ENCODE data around the gene ATP6V0D1. TPM values are rescaled to one million over a fixed set of nuclear protein-coding genes. Genes with fewer than 3 reads are reported as not detected.

The ATP6V0D1 gene
- total RNA-seq, 1 experiment from 2014 or later: 85.3 TPM

DNA sequence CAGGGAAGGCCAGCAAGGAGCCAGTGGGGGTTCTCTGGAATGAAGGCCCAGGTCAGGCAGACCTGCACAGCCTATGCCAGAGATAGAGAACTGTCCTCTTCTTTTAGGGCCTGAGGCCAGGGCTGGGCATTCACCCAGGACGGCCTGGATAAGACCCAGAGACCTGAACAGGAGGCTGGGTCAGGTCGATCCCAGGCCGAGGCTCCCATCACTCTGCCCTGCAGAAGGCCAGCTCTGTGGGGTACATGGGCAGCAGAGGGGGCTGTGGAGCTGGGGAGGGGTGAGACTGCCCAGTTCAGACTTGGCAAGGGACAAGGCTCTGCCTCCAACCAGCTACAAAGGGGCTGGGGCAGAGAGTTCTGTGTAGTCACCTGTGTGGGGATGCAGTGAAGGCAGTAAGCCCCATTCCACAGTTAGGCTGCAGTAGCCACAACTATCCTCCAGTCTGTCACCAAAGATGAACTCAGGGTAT, 35.5 kb downstream of the ATP6V0D1 start:
- CTCF ChIA-PET: interaction anchor here (0.8 to 1.5 kb wide), 7 partner anchors 11 to 49 kb away, joined by 3 to 5 read pairs (median 3); partner anchors contain the start of gene HSD11B2
- Mint-ChIP-seq H3K9me3 (ENCODE audit: low read depth, unreplicated experiment) (no peaks in the 10 kb centered on the region), H3K36me3 (ENCODE audit: insufficient read depth, unreplicated experiment) (peaks cover 21% of the 10 kb centered on the region), H3K27me3 (ENCODE audit: unreplicated experiment) (no peaks in the 10 kb centered on the region), H3K27ac (ENCODE audit: unreplicated experiment) (no peak overlapping the region), H3K4me1 (ENCODE audit: low read depth, unreplicated experiment) (peaks cover 23% of the 10 kb centered on the region), H3K4me3 (ENCODE audit: low read depth, unreplicated experiment) (no peak overlapping the region)
- intact Hi-C loops (cut with micrococcal nuclease; ENCODE audit: unreplicated experiment): no loop called here
- no peak for DNase-seq
- TF ChIP-seq CTCF (IDR thresholded peaks at IDR 0.05; ENCODE audit: unreplicated experiment): no peak
- BruUV-seq (replicated peaks): no TSS peak

DNA sequence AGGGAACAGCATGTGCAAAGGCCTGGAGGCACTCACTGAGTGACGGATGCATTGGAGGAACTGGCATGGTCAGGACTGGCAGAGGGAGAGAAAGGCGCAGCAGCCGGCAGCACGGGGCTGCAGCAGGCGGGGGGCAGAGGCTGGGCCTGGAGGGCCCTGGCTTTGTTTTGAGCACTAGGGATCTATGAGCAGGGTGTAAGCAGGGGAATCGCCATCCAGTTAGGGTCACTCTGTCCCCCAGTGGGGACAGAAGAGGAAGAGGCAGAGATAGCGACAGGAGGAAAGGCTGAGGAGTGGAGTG, 35.9 kb downstream of the ATP6V0D1 start:
- intact Hi-C loops (cut with micrococcal nuclease; ENCODE audit: unreplicated experiment): no loop called here
- CTCF ChIA-PET: interaction anchor here (0.8 to 0.9 kb wide), 2 partner anchors 17 to 20 kb away, joined by 3 to 5 read pairs; no protein-coding TSS in a partner anchor

DNA sequence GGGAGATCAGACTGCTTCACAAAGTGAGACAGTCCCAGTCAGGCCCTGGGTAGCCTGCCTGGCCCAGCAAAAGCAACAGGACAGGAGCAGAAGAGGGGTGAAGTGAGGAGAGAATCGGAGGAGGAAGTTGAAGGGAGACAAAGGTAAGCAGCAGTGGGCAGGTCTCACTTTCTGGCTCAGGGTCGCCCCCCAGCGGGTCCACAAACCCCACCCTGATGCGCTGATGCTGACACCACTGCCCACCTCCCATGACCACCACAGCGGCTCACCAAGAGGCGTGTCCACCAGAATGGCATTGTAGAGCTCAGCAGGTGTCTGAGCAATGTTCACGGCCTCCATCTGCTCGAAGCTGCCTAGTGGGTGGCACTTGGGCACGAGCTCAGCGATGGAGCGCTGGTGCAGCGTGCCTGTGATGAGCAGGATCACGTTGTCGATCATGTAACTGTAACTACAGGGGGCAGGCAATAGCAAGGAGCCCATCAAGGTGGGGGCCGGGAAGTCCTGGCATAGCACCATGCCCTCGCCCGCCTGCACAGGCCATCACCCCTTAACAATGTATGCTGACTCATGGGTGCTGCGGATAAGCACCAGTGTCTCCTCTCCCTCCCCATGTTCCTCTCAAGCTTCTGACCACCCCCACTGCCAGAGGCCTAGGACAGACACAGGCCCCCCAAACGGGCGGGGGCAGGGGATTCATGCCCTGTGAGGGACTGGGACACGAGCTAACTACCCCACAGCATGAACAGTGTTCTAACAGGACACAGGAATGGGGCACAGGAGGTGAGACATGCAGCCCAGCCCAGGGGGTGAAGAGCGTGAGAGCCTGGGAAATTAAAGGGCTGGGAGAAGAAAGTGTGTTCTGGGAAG, 36.5 kb downstream of the ATP6V0D1 start:
- intact Hi-C loops (cut with micrococcal nuclease; ENCODE audit: unreplicated experiment): no loop called here
- CTCF ChIA-PET: no interaction called here
- peaks cover 13% of the 10 kb centered on the region for H3K36me3 Mint-ChIP-seq (ENCODE audit: insufficient read depth, unreplicated experiment)
- H3K27ac Mint-ChIP-seq (ENCODE audit: unreplicated experiment): no peak overlapping the region
- H3K9me3 Mint-ChIP-seq (ENCODE audit: low read depth, unreplicated experiment): no peaks in the 10 kb centered on the region
- H3K4me3 Mint-ChIP-seq (ENCODE audit: low read depth, unreplicated experiment): no peak overlapping the region
- BruUV-seq (replicated peaks): no TSS peak
- TF ChIP-seq CTCF (IDR thresholded peaks at IDR 0.05; ENCODE audit: unreplicated experiment): no peak
- H3K27me3 Mint-ChIP-seq (ENCODE audit: unreplicated experiment): no peaks in the 10 kb centered on the region
- H3K4me1 Mint-ChIP-seq (ENCODE audit: low read depth, unreplicated experiment): peaks cover 23% of the 10 kb centered on the region
- DNase-seq: no peak

More for the DNA sequence above, 35.9 kb downstream of the ATP6V0D1 start:
- TF ChIP-seq CTCF (IDR thresholded peaks at IDR 0.05; ENCODE audit: unreplicated experiment): no peak
- Mint-ChIP-seq H3K4me3 (ENCODE audit: low read depth, unreplicated experiment) (no peak overlapping the region), H3K36me3 (ENCODE audit: insufficient read depth, unreplicated experiment) (peaks cover 17% of the 10 kb centered on the region), H3K27ac (ENCODE audit: unreplicated experiment) (no peak overlapping the region), H3K4me1 (ENCODE audit: low read depth, unreplicated experiment) (peaks cover 23% of the 10 kb centered on the region), H3K27me3 (ENCODE audit: unreplicated experiment) (no peaks in the 10 kb centered on the region), H3K9me3 (ENCODE audit: low read depth, unreplicated experiment) (no peaks in the 10 kb centered on the region)
- BruUV-seq (replicated peaks): no TSS peak
- DNase-seq: no peak

DNA sequence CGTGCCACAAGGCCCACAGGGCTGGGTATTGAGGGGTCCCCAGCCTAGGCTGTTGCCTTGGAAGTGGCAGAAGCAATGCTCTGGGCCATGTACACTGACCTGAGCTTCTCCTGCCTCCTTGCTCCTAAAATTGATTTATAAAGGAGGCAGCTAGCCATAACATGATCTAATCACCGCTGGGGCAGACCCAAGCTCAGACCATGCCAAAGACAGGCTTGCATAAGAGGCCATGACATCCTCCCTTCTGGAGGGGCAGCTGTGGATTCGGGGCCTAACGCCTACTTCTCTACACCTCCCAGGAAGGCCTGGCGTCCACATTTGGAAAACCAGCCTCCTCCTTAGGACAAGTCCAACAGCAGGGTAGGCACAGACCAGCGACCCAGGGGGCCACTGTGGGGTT, 37.7 kb downstream of the ATP6V0D1 start:
- no TSS peak for BruUV-seq (replicated peaks)
- H3K36me3 Mint-ChIP-seq (ENCODE audit: insufficient read depth, unreplicated experiment): peaks cover 19% of the 10 kb centered on the region
- TF ChIP-seq CTCF (IDR thresholded peaks at IDR 0.05; ENCODE audit: unreplicated experiment): no peak
- H3K9me3 Mint-ChIP-seq (ENCODE audit: low read depth, unreplicated experiment): no peaks in the 10 kb centered on the region
- peaks cover 23% of the 10 kb centered on the region for H3K4me1 Mint-ChIP-seq (ENCODE audit: low read depth, unreplicated experiment)
- intact Hi-C loops (cut with micrococcal nuclease; ENCODE audit: unreplicated experiment): no loop called here
- H3K27ac Mint-ChIP-seq (ENCODE audit: unreplicated experiment): no peak overlapping the region
- H3K27me3 Mint-ChIP-seq (ENCODE audit: unreplicated experiment): no peaks in the 10 kb centered on the region
- DNase-seq: no peak
- no peak overlapping the region for H3K4me3 Mint-ChIP-seq (ENCODE audit: low read depth, unreplicated experiment)
- CTCF ChIA-PET: interaction anchor here (1.2 to 2.2 kb wide), 3 partner anchors 9 to 19 kb away, joined by 4 to 8 read pairs (median 5); no protein-coding TSS in a partner anchor

All from Calu3 (cell line).